GM18858 (cell line): Measurements from ENCODE around the gene GDF7.

Source experiments
- ATAC-seq: cut with Tn5 transposase; IDR thresholded peaks from one replicate; pipeline ENCODE4 v1.9.1; 2021; ENCODE audit not compliant: unreplicated experiment

GDF7 gene

DNA sequence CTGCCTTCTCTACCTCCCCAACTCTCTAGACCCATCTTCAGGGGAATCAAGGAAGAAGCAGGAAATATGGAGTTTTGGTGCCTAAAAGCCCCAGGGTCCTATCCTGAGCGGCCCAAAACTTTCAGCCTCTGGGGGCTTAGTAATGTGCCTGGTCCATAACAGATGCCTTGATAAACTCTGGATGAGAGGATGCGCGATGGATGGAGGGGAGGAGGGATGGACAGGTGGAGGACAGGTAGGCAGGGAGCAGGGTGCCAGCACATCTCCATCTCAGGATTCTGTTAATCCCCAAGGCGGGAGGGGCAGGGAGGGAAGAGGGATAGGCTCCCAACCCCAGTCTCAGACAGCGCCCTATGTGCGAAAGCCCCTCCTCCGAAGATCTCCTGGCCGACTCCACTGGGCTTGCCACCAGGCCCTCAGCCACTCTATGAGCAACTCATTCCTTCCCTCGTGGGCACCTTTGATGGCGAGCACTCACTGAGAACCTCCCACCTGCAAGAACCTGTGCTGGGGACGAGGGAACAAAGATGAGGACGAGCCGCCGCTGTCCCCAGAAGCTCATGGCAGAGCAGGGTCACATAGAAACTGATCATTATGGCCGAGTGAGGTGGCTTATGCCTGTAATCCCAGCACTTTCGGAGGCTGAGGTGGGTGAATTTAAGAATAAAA is 39.1 kb upstream of the GDF7 start:
- ATAC-seq = no peak

- no peak for ATAC-seq
Observed at GRCh38 chr2:20629181-20629580, 37.8 kb upstream of the GDF7 start.

- ATAC-seq = no peak
Observed at GRCh38 chr2:20629581-20630171, 37.3 kb upstream of the GDF7 start.

- no peak for ATAC-seq
Observed at GRCh38 chr2:20630967-20631366, 36.0 kb upstream of the GDF7 start.

DNA sequence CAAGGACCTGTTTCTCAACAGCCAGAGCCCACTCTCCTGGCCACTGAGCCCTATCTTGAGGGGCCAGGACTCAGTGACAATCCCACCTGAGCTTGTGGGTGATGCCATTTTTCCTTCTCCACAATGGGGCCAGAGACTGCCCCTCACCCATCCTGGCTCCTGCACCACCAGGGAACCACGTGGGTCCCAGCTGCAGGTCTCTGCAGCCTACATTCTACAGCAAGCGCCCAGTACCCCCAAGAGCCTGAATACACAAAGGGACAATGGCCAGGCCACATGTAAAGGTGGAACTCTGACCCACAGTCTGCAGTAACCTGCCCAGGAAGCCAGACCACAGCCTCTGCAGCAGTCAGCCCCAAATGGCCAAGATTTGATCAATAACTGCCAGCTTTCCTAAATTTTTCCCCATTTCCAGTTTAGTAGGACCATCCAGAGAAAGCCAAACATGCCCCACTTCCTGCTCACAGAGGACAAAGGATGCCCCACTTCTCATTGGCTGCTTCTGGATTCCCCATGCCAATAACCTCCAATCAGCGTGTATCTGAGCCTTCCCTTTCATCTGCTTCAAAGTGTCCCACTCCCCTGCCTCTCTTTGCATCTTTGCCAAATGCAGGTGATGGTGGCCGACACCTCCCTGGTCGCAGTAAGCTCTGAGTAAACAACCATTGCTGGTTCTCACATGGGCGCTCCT is 35.2 kb upstream of the GDF7 start:
- no peak for ATAC-seq

GRCh38 chr2:20632446-20632990 is 34.4 kb upstream of the GDF7 start:
- no peak for ATAC-seq

- ATAC-seq = no peak
Observed at GRCh38 chr2:20633001-20633400, 33.9 kb upstream of the GDF7 start.

DNA sequence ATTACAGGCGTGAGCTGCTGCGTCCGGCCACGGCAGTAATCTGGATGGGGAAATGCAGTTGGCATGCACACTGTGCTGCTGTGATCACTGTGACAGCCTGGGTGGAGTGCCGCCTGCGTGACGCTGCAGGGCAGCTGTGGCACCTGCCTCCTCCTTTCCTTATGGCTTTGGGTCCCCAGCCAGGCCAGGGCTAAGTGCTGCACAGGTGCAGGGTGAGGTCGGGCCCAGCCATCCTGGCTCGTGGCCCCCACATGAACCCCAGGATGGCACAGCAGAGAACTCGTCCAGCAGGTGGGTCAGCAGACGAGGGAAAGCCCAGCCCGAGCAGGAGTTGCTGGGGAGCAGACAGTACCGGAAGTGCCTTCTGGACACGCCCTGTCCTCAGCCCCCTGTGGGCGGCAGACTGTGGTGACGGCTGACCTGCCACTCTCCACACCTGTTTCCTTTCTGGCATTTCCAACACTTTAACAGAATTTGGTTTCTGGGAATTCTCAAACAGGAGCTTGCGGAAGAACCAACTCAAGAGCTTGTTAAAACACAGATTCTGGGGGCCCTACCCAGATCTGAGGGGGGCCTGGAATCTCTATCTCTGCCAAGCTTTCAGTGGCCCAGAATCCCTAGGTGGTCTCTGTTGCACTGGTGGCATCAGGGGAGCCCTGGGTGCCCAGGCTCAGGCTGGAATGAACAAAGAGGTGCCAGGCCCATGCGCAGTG is 33.0 kb upstream of the GDF7 start:
- ATAC-seq = no peak

- ATAC-seq = no peak
Observed at GRCh38 chr2:20634507-20635112, 32.3 kb upstream of the GDF7 start.

DNA sequence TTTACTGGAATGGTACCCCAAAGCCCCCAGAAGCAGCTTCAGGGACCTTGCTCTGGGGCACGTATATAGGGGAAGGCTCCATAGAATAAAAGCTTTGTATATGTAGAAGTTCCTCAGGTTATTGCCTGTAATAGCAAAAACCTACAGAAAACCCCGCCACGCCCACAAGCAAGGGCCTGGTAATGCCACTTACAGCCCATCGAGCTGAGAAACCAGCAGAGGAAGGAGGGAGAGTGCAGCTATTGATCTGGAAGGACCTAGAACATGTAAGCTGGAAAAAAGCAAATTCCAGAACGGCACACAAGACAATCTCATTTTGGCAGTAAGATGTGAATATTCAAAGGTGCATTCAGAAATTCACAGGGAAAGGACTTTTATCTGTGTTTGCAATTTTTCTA is 31.8 kb upstream of the GDF7 start:
- ATAC-seq = no peak

DNA sequence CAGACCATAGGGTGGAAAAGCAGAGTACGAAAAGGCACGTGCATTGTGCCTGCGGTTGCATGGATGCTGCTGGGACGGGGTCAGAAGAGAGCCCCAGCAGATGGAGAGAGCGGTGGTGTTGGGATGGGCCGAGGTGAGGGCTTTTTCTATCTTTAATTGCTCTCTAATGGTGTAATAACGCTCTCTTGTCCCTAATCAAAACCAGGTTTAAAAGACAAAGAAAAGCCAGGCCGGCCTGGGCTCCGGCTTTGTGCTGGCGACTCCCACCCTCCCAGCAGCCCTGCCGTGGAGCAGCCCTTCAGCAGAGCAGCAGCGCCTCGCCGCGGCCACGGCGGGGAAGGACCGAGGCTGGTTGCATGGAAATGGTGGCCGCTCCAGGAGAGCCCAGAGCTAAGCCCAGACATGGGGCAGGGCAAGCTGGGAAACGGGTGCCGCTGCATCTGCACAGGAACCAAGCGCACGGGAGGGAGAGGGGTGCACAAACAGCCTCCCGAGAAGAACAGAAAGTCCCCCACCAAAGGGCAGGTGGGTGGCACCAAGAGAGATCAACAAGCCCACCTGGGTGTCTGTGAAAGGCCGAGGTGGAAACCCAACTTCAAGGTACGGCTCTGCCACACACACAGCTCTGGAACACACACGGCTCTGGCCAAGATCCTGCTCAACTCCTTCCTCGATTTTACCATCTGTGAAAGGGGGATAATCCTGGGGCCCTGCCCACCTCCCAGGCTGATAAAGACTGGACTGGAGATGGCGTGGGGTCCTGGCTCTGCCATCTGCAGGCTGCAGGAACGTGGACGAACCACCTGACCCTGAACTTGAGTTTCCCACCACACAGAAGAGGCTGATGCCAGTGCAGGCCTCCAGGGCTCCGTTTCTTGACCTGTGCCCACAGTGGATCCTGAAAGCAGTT is 31.0 kb upstream of the GDF7 start:
- ATAC-seq = peak; percentile 69

- no peak for ATAC-seq
Observed at GRCh38 chr2:20637147-20637546, 29.8 kb upstream of the GDF7 start.

GRCh38 chr2:20638014-20638413 is 28.9 kb upstream of the GDF7 start:
- ATAC-seq = no peak

DNA sequence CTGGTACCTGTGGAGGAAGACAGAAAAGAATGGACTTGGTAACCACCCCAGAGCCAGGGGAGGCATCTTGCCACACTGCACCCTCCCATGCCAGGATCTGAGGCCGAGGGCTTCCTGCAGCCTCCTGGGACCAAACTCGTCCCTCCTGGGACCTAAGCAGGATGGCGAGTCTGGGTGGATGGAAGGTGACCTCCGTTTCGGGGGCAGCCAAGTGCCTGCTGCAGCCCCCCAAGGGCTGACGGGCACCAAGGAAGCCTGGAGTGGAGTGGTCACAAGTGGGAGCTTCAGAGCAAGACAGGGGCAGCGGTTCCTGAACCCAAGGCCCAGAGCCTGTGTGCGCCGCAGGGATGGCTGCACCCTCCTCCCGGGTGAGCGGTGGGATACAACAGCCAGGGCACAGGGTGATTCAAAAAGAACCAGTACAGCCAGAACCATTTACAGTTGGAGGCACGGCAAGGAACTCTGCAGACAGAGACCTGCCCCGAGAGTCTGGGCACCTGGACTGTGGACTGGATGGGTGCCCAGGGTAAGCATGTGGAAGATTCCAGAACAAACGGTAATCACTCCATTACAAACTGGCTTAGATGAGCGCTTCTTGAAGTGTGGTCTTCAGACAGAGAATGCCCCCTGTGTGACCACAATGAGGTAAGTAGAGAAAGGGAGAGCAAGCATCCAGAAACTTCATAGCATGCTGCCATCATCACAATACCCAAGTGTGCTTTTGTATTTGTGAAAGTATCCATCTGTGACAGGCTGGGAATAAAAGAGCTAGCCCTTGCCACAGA is 28.1 kb upstream of the GDF7 start:
- ATAC-seq = no peak

- ATAC-seq = no peak
Observed at GRCh38 chr2:20640411-20641122, 26.4 kb upstream of the GDF7 start.

- no peak for ATAC-seq
Observed at GRCh38 chr2:20641123-20641985, 25.6 kb upstream of the GDF7 start.

DNA sequence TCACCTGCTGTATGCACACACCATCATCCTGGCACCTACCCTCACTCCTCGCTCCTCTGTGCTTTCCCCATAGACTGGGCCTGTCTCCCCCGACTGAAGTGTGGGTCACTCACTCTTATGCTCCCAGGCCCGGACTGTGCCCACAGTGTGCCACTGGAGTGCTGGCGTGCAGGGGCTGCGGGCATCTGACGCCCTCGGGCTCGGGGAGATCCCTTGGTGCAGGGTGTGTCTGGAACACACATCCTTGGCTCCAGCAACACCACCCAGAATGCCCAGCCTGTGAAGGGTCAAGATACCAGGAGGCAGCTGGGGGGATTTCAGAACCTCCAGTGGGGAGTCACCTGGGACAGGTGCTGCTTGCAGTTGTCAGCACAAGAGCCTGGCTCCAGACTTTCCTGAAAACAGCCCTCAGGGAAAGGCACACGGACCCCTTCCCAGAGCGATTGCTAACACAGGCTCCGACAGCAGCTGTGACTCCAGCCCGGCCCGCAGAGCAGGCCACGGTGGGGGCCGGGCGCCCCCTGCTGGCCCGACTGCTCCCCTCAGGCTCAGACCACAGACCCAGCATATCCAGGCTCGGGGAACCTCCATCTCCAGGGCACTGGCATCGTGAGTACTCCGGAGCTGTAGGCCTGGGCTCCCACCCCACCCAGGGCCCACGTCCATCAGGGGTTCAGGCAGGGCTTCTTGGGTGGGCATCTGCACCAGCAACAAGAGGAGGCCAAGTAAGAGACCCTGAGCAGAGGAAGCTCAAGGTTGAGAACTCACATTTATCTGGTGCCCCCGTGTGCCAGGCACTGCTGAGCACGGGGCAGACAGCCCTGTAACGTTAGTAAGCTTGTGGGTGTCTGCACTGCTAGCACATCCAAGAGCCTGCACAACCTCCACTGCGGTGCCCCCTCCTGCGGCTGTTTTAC is 24.6 kb upstream of the GDF7 start:
- ATAC-seq = peak; percentile 98
